ENCODE data around the gene RNF182.
"Not testable (repeated sequence)": the region's sequence is repeated elsewhere in the genome, so short reads cannot be mapped to it uniquely, and the experiment has no call there.

Gene RNF182

DNA sequence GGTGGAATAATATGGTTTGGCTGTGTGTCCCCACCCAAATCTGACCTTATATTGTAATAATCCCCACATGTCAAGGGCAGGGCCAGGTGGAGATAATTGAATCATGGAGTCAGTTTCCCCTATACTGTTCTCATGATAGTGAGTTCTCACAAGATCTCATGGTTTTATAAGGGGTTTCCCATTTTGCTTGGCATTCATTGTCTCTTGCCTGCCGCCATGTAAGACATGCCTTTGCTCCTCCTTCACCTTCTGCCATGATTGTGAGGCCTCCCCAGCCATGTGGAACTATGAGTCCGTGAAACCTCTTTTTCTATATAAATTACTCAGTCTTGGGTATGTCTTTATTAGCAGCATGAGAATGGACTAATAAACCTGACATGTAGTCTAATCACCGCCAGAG lies 48.7 kb downstream of the RNF182 start:
- H2BK12ac ChIP-seq (ENCODE audit: low read length); H3K27ac ChIP-seq (replicated peaks; ENCODE audit: low read length); H3K4me2 ChIP-seq (ENCODE audit: insufficient read depth, low read length, poor library complexity, severe bottlenecking); H3K36me3 ChIP-seq (replicated peaks in 1 of 2; ENCODE audit: control insufficient read depth in 2 of 2, insufficient read depth in 2 of 2, low read length in 2 of 2); H3K14ac ChIP-seq (ENCODE audit: low read length); H3K4me1 ChIP-seq (ENCODE audit: control insufficient read depth in 2 of 2, insufficient read depth in 1 of 2, low read depth in 1 of 2, low read length in 2 of 2); H3K23ac ChIP-seq (ENCODE audit: low read depth, low read length, poor library complexity); H2AK5ac ChIP-seq (ENCODE audit: low read depth, low read length); H2AFZ ChIP-seq (ENCODE audit: low read length); H3K79me1 ChIP-seq (ENCODE audit: low read depth, low read length); H4K91ac ChIP-seq (ENCODE audit: low read depth, low read length, poor library complexity); H2BK15ac ChIP-seq (ENCODE audit: low read length); H3K4me3 ChIP-seq (ENCODE audit: low read length in 2 of 2); H3K9ac ChIP-seq (ENCODE audit: low read depth, low read length, poor library complexity); H2BK5ac ChIP-seq (ENCODE audit: low read length); H3K4ac ChIP-seq (ENCODE audit: low read length); H3K18ac ChIP-seq (ENCODE audit: low read length); H3K27me3 ChIP-seq (ENCODE audit: control insufficient read depth in 3 of 3, insufficient read depth in 3 of 3, low read depth in 1 of 3, low read length in 3 of 3); H2BK120ac ChIP-seq (ENCODE audit: low read depth, low read length); DNase-seq (ENCODE audit: low spot score); H4K8ac ChIP-seq (ENCODE audit: low read depth, low read length); H3K9me3 ChIP-seq (replicated peaks in 1 of 2; ENCODE audit: control insufficient read depth in 2 of 2, insufficient read depth in 1 of 2, low read depth in 1 of 2, low read length in 2 of 2): not testable (repeated sequence)
- WGBS, 2 donors (ENCODE audit: extremely low coverage in 2 of 2, insufficient read length in 2 of 2, insufficient replicate concordance in 1 of 2) = no CpG with 5 or more reads among the region's 3 CpGs

DNA sequence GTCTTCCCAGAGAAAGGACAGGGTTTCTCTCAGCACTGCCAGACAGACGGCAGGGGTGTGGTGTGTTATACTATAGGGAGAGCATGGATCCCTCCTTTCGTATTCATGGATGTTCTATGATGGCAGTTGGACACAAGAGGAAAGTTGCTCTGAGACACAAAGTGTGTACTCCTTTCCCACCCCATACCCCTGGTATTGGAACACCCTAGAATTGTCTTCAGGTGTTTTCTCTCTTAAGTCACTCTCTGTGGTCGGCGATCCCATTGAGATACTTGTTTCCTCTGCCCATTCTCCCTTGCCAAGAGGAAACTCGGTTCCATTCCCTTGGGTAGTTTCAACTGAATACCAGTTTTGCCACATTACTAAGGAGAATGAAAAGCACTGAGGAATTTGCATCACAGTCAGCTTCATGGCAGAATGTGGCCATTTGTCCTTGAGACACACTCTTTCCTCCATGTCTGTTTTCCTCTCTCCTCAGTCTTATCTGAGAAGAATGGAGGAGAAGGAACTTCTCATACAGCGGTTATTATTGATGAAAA lies 53.4 kb downstream of the RNF182 start:
- Histone ChIP-seq H3K18ac (ENCODE audit: low read length) (no peak overlapping the region), H2BK5ac (ENCODE audit: low read length) (no peak overlapping the region), H4K8ac (ENCODE audit: low read depth, low read length) (no peak overlapping the region), H2AK5ac (ENCODE audit: low read depth, low read length) (no peak overlapping the region), H3K4me2 (ENCODE audit: insufficient read depth, low read length, poor library complexity, severe bottlenecking) (no peak overlapping the region), H3K79me1 (ENCODE audit: low read depth, low read length) (no peaks in the 10 kb centered on the region), H2BK120ac (ENCODE audit: low read depth, low read length) (no peak overlapping the region), H3K4me1 (ENCODE audit: control insufficient read depth in 2 of 2, insufficient read depth in 1 of 2, low read depth in 1 of 2, low read length in 2 of 2) (no peaks in the 10 kb centered on the region), H3K14ac (ENCODE audit: low read length) (no peak overlapping the region), H3K36me3 (replicated peaks in 1 of 2; ENCODE audit: control insufficient read depth in 2 of 2, insufficient read depth in 2 of 2, low read length in 2 of 2) (no peaks in the 10 kb centered on the region), H3K4me3 (ENCODE audit: low read length in 2 of 2) (no peak overlapping the region), H2BK12ac (ENCODE audit: low read length) (no peak overlapping the region), H4K91ac (ENCODE audit: low read depth, low read length, poor library complexity) (no peak overlapping the region), H3K9ac (ENCODE audit: low read depth, low read length, poor library complexity) (no peak overlapping the region), H2AFZ (ENCODE audit: low read length) (no peak overlapping the region), H3K23ac (ENCODE audit: low read depth, low read length, poor library complexity) (no peak overlapping the region), H3K27ac (replicated peaks; ENCODE audit: low read length) (no peak overlapping the region), H2BK15ac (ENCODE audit: low read length) (no peak overlapping the region), H3K27me3 (ENCODE audit: control insufficient read depth in 3 of 3, insufficient read depth in 3 of 3, low read depth in 1 of 3, low read length in 3 of 3) (no peaks in the 10 kb centered on the region), H3K9me3 (replicated peaks in 1 of 2; ENCODE audit: control insufficient read depth in 2 of 2, insufficient read depth in 1 of 2, low read depth in 1 of 2, low read length in 2 of 2) (no peaks in the 10 kb centered on the region), H3K4ac (ENCODE audit: low read length) (no peak overlapping the region)
- no peak for DNase-seq (ENCODE audit: low spot score)
- WGBS, 2 donors (ENCODE audit: extremely low coverage in 2 of 2, insufficient read length in 2 of 2, insufficient replicate concordance in 1 of 2) = no CpG with 5 or more reads among the region's 6 CpGs

DNA sequence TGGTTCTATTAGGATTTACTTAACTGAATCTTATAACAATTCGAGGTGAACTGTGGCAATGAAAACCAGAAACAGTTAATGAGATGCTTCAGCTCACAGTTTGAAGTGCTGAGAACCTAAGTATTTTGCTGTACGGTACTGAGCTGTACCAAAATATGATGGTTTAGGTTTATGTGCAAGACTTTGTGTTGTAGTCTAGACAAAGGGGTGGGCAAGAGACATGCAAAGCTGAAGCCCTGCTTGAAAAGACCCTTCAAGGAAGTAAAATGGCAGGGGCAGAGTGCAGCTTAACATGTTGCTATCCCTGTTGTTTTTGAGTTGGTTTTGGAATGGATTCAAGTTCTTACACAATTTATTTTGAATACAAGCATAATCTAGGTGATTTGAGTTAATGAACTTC lies 54.0 kb downstream of the RNF182 start:
- no peak overlapping the region for H3K4me3 ChIP-seq (ENCODE audit: low read length in 2 of 2)
- no peak overlapping the region for H3K14ac ChIP-seq (ENCODE audit: low read length)
- H2BK15ac ChIP-seq (ENCODE audit: low read length) = no peak overlapping the region
- no peak for DNase-seq (ENCODE audit: low spot score)
- no peak overlapping the region for H3K27ac ChIP-seq (replicated peaks; ENCODE audit: low read length)
- H2BK12ac ChIP-seq (ENCODE audit: low read length) = no peak overlapping the region
- no peak overlapping the region for H3K9ac ChIP-seq (ENCODE audit: low read depth, low read length, poor library complexity)
- H3K36me3 ChIP-seq (replicated peaks in 1 of 2; ENCODE audit: control insufficient read depth in 2 of 2, insufficient read depth in 2 of 2, low read length in 2 of 2) = no peaks in the 10 kb centered on the region
- no peak overlapping the region for H3K4me2 ChIP-seq (ENCODE audit: insufficient read depth, low read length, poor library complexity, severe bottlenecking)
- H2BK5ac ChIP-seq (ENCODE audit: low read length) = no peak overlapping the region
- no peaks in the 10 kb centered on the region for H3K27me3 ChIP-seq (ENCODE audit: control insufficient read depth in 3 of 3, insufficient read depth in 3 of 3, low read depth in 1 of 3, low read length in 3 of 3)
- no peak overlapping the region for H2AFZ ChIP-seq (ENCODE audit: low read length)
- H3K4me1 ChIP-seq (ENCODE audit: control insufficient read depth in 2 of 2, insufficient read depth in 1 of 2, low read depth in 1 of 2, low read length in 2 of 2) = no peaks in the 10 kb centered on the region
- no peaks in the 10 kb centered on the region for H3K79me1 ChIP-seq (ENCODE audit: low read depth, low read length)
- no CpG with 5 or more reads among the region's 2 CpGs for WGBS, 2 donors (ENCODE audit: extremely low coverage in 2 of 2, insufficient read length in 2 of 2, insufficient replicate concordance in 1 of 2)
- H4K91ac ChIP-seq (ENCODE audit: low read depth, low read length, poor library complexity) = no peak overlapping the region
- H2BK120ac ChIP-seq (ENCODE audit: low read depth, low read length) = no peak overlapping the region
- H3K9me3 ChIP-seq (replicated peaks in 1 of 2; ENCODE audit: control insufficient read depth in 2 of 2, insufficient read depth in 1 of 2, low read depth in 1 of 2, low read length in 2 of 2) = no peaks in the 10 kb centered on the region
- H4K8ac ChIP-seq (ENCODE audit: low read depth, low read length) = no peak overlapping the region
- H3K4ac ChIP-seq (ENCODE audit: low read length) = no peak overlapping the region
- H3K23ac ChIP-seq (ENCODE audit: low read depth, low read length, poor library complexity) = no peak overlapping the region
- no peak overlapping the region for H3K18ac ChIP-seq (ENCODE audit: low read length)
- no peak overlapping the region for H2AK5ac ChIP-seq (ENCODE audit: low read depth, low read length)

DNA sequence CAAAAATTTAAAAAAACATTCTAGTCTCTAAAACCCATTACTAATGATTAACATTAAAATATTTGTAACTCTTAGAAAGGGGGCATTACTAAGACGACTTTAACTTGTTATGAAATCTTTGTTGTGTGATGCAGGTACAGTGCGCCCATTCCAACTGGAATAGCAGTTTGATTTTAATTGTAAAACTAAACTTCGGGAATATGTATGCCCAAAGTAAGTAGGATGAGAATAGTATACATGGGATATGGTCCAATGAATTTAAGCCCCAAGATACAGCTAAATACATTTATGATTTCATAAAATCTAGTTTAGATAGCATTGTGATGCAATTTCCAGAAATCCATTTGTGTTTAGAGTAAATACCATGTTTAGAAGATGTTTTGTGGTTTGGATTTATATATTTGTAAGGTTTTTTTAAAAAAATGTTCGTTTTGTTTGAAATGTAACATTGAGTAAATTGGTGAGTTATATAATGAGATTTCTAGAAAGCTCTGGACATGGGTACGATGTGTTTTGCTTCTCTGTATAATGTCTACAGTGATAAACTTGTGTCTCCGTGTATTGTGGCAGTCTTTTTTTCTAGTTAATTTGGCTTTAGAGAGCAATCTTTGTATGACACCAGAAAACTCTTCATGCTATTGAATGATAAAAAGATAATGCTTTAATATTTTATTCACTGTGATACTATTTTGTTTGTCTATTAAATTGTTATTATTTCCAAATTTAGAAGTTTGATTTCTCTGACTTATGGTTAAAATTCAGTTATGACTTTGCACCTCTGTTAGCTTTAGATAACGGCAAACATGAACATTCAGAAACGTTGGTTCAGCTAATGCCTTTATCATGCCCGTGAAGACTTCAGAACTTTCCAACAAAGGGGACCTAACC lies 54.8 kb downstream of the RNF182 start:
- H3K14ac ChIP-seq (ENCODE audit: low read length) = no peak overlapping the region
- H3K18ac ChIP-seq (ENCODE audit: low read length) = no peak overlapping the region
- 100% methylated on average over 1 of the region's 9 CpGs for WGBS, 2 donors (ENCODE audit: extremely low coverage in 2 of 2, insufficient read length in 2 of 2, insufficient replicate concordance in 1 of 2)
- no peak overlapping the region for H3K23ac ChIP-seq (ENCODE audit: low read depth, low read length, poor library complexity)
- H4K8ac ChIP-seq (ENCODE audit: low read depth, low read length) = no peak overlapping the region
- no peaks in the 10 kb centered on the region for H3K4me1 ChIP-seq (ENCODE audit: control insufficient read depth in 2 of 2, insufficient read depth in 1 of 2, low read depth in 1 of 2, low read length in 2 of 2)
- no peak overlapping the region for H3K4me2 ChIP-seq (ENCODE audit: insufficient read depth, low read length, poor library complexity, severe bottlenecking)
- no peak overlapping the region for H2BK120ac ChIP-seq (ENCODE audit: low read depth, low read length)
- no peaks in the 10 kb centered on the region for H3K79me1 ChIP-seq (ENCODE audit: low read depth, low read length)
- H3K36me3 ChIP-seq (replicated peaks in 1 of 2; ENCODE audit: control insufficient read depth in 2 of 2, insufficient read depth in 2 of 2, low read length in 2 of 2) = no peaks in the 10 kb centered on the region
- H2BK5ac ChIP-seq (ENCODE audit: low read length) = no peak overlapping the region
- no peak overlapping the region for H3K9ac ChIP-seq (ENCODE audit: low read depth, low read length, poor library complexity)
- no peaks in the 10 kb centered on the region for H3K27me3 ChIP-seq (ENCODE audit: control insufficient read depth in 3 of 3, insufficient read depth in 3 of 3, low read depth in 1 of 3, low read length in 3 of 3)
- no peak overlapping the region for H3K27ac ChIP-seq (replicated peaks; ENCODE audit: low read length)
- H3K4me3 ChIP-seq (ENCODE audit: low read length in 2 of 2) = no peak overlapping the region
- no peak overlapping the region for H2BK12ac ChIP-seq (ENCODE audit: low read length)
- no peak overlapping the region for H2AK5ac ChIP-seq (ENCODE audit: low read depth, low read length)
- H2BK15ac ChIP-seq (ENCODE audit: low read length) = no peak overlapping the region
- H4K91ac ChIP-seq (ENCODE audit: low read depth, low read length, poor library complexity) = no peak overlapping the region
- no peaks in the 10 kb centered on the region for H3K9me3 ChIP-seq (replicated peaks in 1 of 2; ENCODE audit: control insufficient read depth in 2 of 2, insufficient read depth in 1 of 2, low read depth in 1 of 2, low read length in 2 of 2)
- no peak for DNase-seq (ENCODE audit: low spot score)
- no peak overlapping the region for H2AFZ ChIP-seq (ENCODE audit: low read length)
- no peak overlapping the region for H3K4ac ChIP-seq (ENCODE audit: low read length)

Data from neuronal stem cell (in vitro differentiated cells).